A673 (cell line): ENCODE results near the gene HOXD3. TPM values are rescaled to one million over a fixed set of nuclear protein-coding genes. Genes with fewer than 3 reads are reported as not detected.

Source experiments
- BruUV-seq: library from RNA; stranded (reverse); fragments of 400-500 nt; replicated peaks from 2 replicates; lab custom pipeline; 2021; lab: Mats Ljungman, UMichigan
- CTCF ChIA-PET: fragments of 300-600 bp; sonication (Branson Sonifier 250); formaldehyde crosslinking; loops from one replicate; lab custom pipeline; 2022; ENCODE audit warnings: antibody characterized with exemption; lab: Charles Lee
- POLR2A ChIA-PET: fragments of 300-600 bp; sonication (Branson Sonifier 250); formaldehyde crosslinking; loops from one replicate; lab custom pipeline; 2022; ENCODE audit warnings: antibody characterized with exemption; ENCODE audit not compliant: low non-redundant PET; lab: Charles Lee
- DNase-seq: peaks from one replicate; pipeline ENCODE4 v3.0.0-alpha.2; 2015; ENCODE audit warnings: low spot score
- H3K27ac ChIP-seq: fragments of 200-600 bp; sonication (generic); 2 replicates; pipeline ENCODE4 v1.5.1; 2016; ENCODE audit warnings: mixed run types, low read depth, mild to moderate bottlenecking, mixed read lengths, antibody characterized with exemption, low read length; ENCODE audit not compliant: poor library complexity, severe bottlenecking
- H3K27me3 ChIP-seq: fragments of 200-600 bp; sonication (generic); replicated peaks from 2 replicates; pipeline ENCODE4 v1.6.1; 2017; ENCODE audit warnings: mixed run types, low read depth, mild to moderate bottlenecking, mixed read lengths, antibody characterized with exemption, low read length; ENCODE audit not compliant: insufficient read depth, poor library complexity
- H3K36me3 ChIP-seq: fragments of 200-600 bp; sonication (generic); 2 replicates; pipeline ENCODE4 v1.6.1; 2016; ENCODE audit warnings: mixed run types, mild to moderate bottlenecking, mixed read lengths, antibody characterized with exemption, low read length; ENCODE audit not compliant: insufficient read depth, poor library complexity, severe bottlenecking
- H3K4me1 ChIP-seq: fragments of 200-600 bp; sonication (generic); 2 replicates; pipeline ENCODE4 v1.6.1; 2017; ENCODE audit warnings: mixed run types, mild to moderate bottlenecking, mixed read lengths, antibody characterized with exemption, low read length; ENCODE audit not compliant: insufficient read depth, poor library complexity, severe bottlenecking
- H3K4me3 ChIP-seq: fragments of 200-600 bp; sonication (generic); 2 replicates; pipeline ENCODE4 v1.5.1; 2016; ENCODE audit warnings: low read depth, mixed run types, mild to moderate bottlenecking, mixed read lengths, low read length; ENCODE audit not compliant: poor library complexity, severe bottlenecking
- H3K9me3 ChIP-seq: fragments of 200-600 bp; sonication (generic); 2 replicates; pipeline ENCODE4 v1.6.1; 2016; ENCODE audit warnings: mixed run types, low read depth, mild to moderate bottlenecking, mixed read lengths, antibody characterized with exemption, low read length; ENCODE audit not compliant: poor library complexity, severe bottlenecking
- EZH2 ChIP-seq: fragments of 200-600 bp; sonication (generic); IDR thresholded peaks from 2 replicates; pipeline ENCODE4 v1.6.1; 2017; ENCODE audit warnings: borderline replicate concordance, low read depth, mild to moderate bottlenecking, mixed read lengths, antibody characterized with exemption, low read length; ENCODE audit not compliant: poor library complexity, severe bottlenecking
- intact Hi-C: fragments of 100-400 bp; cut with micrococcal nuclease; formaldehyde crosslinking; loops from one replicate; pipeline ENCODE4 v1.10.0; 2022; ENCODE audit not compliant: unreplicated experiment
- total RNA-seq: library from RNA; stranded (reverse); gene quantifications from 2 replicates; pipeline ENCODE4 v1.2.3, GENCODE V29; 2021
- TF ChIP-seq, protein P1 (sequence below): fragments of 300-800, 200-600 bp; sonication (generic); conservative IDR thresholded peaks from 2 replicates; pipeline ENCODE4 v1.5.1; 2017; ENCODE audit warnings: low read depth, mild to moderate bottlenecking, antibody characterized with exemption, low read length, moderate library complexity, mixed read lengths

HOXD3 gene
- total RNA-seq, 1 experiment from 2014 or later, result 41.3 TPM

DNA sequence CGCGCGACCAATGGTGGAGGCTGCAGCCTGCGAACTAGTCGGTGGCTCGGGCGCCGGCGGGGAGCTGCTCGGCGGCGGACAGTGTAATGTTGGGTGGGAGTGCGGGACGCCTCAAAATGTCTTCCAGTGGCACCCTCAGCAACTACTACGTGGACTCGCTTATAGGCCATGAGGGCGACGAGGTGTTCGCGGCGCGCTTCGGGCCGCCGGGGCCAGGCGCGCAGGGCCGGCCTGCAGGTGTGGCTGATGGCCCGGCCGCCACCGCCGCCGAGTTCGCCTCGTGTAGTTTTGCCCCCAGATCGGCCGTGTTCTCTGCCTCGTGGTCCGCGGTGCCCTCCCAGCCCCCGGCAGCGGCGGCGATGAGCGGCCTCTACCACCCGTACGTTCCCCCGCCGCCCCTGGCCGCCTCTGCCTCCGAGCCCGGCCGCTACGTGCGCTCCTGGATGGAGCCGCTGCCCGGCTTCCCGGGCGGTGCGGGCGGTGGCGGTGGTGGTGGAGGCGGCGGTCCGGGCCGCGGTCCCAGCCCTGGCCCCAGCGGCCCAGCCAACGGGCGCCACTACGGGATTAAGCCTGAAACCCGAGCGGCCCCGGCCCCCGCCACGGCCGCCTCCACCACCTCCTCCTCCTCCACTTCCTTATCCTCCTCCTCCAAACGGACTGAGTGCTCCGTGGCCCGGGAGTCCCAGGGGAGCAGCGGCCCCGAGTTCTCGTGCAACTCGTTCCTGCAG lies 34.3 kb upstream of the HOXD3 start, which contains the start of gene HOXD9:
Gene HOXD9, plus strand, starts transcription at position 37 of the 728 bp plus-strand sequence. Its CDS starts 50 bp downstream, at position 87.
- Histone ChIP-seq H3K27me3 (no peaks in the 10 kb centered on the region), H3K27ac (peak within 1 kb of the TSS; percentile 98), H3K4me1 (peaks cover 62% of the 10 kb centered on the region), H3K36me3 (peaks cover 59% of the 10 kb centered on the region), H3K9me3 (no peaks in the 10 kb centered on the region), H3K4me3 (peak within 1 kb of the TSS; percentile 71)
- TF ChIP-seq, protein P1, sequence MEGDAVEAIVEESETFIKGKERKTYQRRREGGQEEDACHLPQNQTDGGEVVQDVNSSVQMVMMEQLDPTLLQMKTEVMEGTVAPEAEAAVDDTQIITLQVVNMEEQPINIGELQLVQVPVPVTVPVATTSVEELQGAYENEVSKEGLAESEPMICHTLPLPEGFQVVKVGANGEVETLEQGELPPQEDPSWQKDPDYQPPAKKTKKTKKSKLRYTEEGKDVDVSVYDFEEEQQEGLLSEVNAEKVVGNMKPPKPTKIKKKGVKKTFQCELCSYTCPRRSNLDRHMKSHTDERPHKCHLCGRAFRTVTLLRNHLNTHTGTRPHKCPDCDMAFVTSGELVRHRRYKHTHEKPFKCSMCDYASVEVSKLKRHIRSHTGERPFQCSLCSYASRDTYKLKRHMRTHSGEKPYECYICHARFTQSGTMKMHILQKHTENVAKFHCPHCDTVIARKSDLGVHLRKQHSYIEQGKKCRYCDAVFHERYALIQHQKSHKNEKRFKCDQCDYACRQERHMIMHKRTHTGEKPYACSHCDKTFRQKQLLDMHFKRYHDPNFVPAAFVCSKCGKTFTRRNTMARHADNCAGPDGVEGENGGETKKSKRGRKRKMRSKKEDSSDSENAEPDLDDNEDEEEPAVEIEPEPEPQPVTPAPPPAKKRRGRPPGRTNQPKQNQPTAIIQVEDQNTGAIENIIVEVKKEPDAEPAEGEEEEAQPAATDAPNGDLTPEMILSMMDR, result no peak
- no peak for TF ChIP-seq EZH2
- intact Hi-C loops, result loop anchor here (10.0 kb wide), 1 partner anchor 1632 kb away; no protein-coding TSS in a partner anchor
- no TSS peak for BruUV-seq
- peak; percentile 92 for DNase-seq
- ChIA-PET POLR2A (interaction anchor here (0.7 kb wide), 1 partner anchor 804 kb away, joined by 8 read pairs; no protein-coding TSS in a partner anchor), CTCF (interaction anchor here (0.6 to 2.1 kb wide), 5 partner anchors 12 to 531 kb away, joined by 3 to 8 read pairs (median 4); no protein-coding TSS in a partner anchor)

DNA sequence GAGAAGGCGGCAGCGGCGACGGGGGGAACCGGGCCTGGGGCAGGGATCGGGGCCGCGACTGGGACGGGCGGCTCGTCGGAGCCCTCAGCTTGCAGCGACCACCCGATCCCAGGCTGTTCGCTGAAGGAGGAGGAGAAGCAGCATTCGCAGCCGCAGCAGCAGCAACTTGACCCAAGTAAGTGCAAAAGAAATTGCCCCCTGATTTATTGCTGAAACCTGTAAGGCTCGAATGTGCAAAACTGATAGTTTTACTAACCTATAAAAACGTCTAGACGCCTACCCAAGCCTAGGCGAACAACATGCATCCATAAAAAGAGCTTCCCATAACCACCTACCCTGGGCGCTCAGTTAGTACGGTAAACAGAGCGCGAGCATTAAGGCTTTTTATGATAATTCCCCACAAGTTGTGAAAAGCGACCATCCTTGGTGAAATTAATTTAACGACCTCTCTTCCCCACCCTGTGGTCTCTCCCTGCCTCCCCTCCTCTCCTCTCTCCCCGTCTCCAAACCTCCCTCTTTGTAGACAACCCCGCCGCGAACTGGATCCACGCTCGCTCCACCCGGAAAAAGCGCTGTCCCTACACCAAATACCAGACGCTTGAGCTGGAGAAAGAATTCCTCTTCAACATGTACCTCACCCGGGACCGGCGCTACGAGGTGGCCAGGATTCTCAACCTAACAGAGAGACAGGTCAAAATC lies 33.5 kb upstream of the HOXD3 start:
- no peak for TF ChIP-seq EZH2
- TF ChIP-seq, protein P1, result no peak
- Histone ChIP-seq H3K4me3 (peak overlapping the region; percentile 71), H3K9me3 (no peaks in the 10 kb centered on the region), H3K27me3 (no peaks in the 10 kb centered on the region), H3K36me3 (peaks cover 52% of the 10 kb centered on the region), H3K27ac (peak overlapping the region; percentile 98), H3K4me1 (peaks cover 65% of the 10 kb centered on the region)
- ChIA-PET CTCF (no interaction called here), POLR2A (no interaction called here)
- DNase-seq, result peak; percentile 61
- no TSS peak for BruUV-seq
- intact Hi-C loops, result loop anchor here (10.0 kb wide), 1 partner anchor 1631 kb away; no protein-coding TSS in a partner anchor

DNA sequence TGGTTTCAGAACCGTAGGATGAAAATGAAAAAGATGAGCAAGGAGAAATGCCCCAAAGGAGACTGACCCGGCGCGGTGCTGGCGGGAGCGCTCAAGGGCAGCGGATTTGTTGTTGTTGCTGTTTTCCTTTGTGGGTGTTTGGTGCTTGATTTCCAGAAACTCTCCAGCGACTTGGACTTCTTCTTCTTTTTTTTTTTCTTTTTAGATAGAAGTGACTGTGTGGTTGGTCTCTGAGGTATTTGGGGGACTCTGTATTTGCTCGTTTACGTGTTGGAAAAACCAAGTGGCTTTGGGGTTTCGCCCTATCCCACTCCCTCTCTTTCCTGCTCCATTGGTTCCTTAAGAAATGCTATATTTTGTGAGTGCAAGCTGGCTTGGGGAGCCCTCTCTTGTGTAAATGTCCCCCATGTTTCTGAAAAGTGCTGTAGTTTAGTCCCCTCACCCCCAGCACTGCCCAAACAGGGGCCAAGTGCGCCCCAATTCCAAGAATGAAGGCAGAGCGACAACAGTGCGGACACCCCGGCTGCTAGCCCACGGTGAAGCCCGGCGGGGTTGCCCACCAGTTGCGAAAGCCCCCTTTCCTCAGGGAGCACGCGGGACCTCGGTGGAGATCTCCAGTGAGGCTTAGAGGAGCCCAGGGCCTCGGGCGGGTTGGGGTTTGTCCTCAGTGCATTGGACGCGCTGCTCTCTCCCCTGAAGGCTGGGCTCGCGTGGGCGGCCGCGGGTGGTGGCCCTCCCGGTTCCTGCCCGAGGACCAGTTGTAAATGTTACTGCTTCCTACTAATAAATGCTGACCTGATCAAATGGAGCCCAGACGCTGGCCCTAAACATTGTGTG lies 32.8 kb upstream of the HOXD3 start:
- H3K4me3 ChIP-seq, result peak overlapping the region; percentile 71
- no peaks in the 10 kb centered on the region for H3K9me3 ChIP-seq
- POLR2A ChIA-PET, result no interaction called here
- peaks cover 45% of the 10 kb centered on the region for H3K36me3 ChIP-seq
- DNase-seq, result peak; percentile 41
- H3K27me3 ChIP-seq, result no peaks in the 10 kb centered on the region
- peak overlapping the region; percentile 98 for H3K27ac ChIP-seq
- BruUV-seq, result TSS peak; percentile 37
- H3K4me1 ChIP-seq, result peaks cover 62% of the 10 kb centered on the region
- CTCF ChIA-PET, result no interaction called here
- no peak for TF ChIP-seq EZH2
- TF ChIP-seq, protein P1, result no peak
- intact Hi-C loops, result loop anchor here (10.0 kb wide), 1 partner anchor 1630 kb away; no protein-coding TSS in a partner anchor
